Measurements from ENCODE around the gene PPP1R3G. TPM values are rescaled to one million over a fixed set of nuclear protein-coding genes. Genes with fewer than 3 reads are reported as not detected.

The PPP1R3G gene
- 0.15 to 0.48 TPM (median 0.48 TPM) in 3 replicates for total RNA-seq (2021)
- Bru-seq, nascent RNA = percentile 21 among the genes with signal in this experiment
- long read RNA-seq, experiment 1, full-length matches to known transcripts = 1 of 1 reads
- long read RNA-seq, experiment 1, partial matches to known transcripts = 0 of 1 reads
- long read RNA-seq, experiment 1, other reads (novel, unspliced or antisense) = 0 of 1 reads
- long read RNA-seq, experiment 2, full-length matches to known transcripts = 1 of 1 reads
- long read RNA-seq, experiment 2, partial matches to known transcripts = 0 of 1 reads
- long read RNA-seq, experiment 2, other reads (novel, unspliced or antisense) = 0 of 1 reads
- long read RNA-seq, experiment 3 = 0 reads

GRCh38 chr6:5084781-5085647, at the start of gene PPP1R3G:
TSS of gene PPP1R3G (plus strand) at chr6:5085341. CDS start at chr6:5085486, 145 bp downstream.
- POLR2A ChIA-PET = no interaction called here
- ATAC-seq (peak; percentile 23), DNase-seq (ENCODE audit: low spot score) (peak; percentile 44)
- Mint-ChIP-seq H3K27ac (no peak within 1 kb of the TSS), H3K9me3 (peaks cover 1% of the 10 kb centered on the region; the same call in 1 of the 2 replicates), H3K4me3 (peak within 1 kb of the TSS; percentile 79), H3K36me3 (no peaks in the 10 kb centered on the region), H3K4me1 (peaks cover 10% of the 10 kb centered on the region), H3K27me3 (ENCODE audit: low read depth) (peaks cover 73% of the 10 kb centered on the region)
- TF ChIP-seq, protein P1, sequence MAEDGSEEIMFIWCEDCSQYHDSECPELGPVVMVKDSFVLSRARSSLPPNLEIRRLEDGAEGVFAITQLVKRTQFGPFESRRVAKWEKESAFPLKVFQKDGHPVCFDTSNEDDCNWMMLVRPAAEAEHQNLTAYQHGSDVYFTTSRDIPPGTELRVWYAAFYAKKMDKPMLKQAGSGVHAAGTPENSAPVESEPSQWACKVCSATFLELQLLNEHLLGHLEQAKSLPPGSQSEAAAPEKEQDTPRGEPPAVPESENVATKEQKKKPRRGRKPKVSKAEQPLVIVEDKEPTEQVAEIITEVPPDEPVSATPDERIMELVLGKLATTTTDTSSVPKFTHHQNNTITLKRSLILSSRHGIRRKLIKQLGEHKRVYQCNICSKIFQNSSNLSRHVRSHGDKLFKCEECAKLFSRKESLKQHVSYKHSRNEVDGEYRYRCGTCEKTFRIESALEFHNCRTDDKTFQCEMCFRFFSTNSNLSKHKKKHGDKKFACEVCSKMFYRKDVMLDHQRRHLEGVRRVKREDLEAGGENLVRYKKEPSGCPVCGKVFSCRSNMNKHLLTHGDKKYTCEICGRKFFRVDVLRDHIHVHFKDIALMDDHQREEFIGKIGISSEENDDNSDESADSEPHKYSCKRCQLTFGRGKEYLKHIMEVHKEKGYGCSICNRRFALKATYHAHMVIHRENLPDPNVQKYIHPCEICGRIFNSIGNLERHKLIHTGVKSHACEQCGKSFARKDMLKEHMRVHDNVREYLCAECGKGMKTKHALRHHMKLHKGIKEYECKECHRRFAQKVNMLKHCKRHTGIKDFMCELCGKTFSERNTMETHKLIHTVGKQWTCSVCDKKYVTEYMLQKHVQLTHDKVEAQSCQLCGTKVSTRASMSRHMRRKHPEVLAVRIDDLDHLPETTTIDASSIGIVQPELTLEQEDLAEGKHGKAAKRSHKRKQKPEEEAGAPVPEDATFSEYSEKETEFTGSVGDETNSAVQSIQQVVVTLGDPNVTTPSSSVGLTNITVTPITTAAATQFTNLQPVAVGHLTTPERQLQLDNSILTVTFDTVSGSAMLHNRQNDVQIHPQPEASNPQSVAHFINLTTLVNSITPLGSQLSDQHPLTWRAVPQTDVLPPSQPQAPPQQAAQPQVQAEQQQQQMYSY (CRISPR knock-in tag; IDR thresholded peaks at IDR 0.05) = peak; percentile 33; the same call in 1 of the 2 replicates
- TF ChIP-seq ZNF138 (CRISPR knock-in tag; conservative IDR thresholded peaks at IDR 0.05) = 0 out of 2 replicates have a peak, but pooled peaks have one; percentile 57
- TF ChIP-seq CREM (CRISPR knock-in tag; IDR thresholded peaks at IDR 0.05) = no peak
- CTCF ChIA-PET = interaction anchor here (0.7 to 2.6 kb wide), 9 partner anchors 10 to 323 kb away, joined by 3 to 17 read pairs (median 4); no protein-coding TSS in a partner anchor

DNA sequence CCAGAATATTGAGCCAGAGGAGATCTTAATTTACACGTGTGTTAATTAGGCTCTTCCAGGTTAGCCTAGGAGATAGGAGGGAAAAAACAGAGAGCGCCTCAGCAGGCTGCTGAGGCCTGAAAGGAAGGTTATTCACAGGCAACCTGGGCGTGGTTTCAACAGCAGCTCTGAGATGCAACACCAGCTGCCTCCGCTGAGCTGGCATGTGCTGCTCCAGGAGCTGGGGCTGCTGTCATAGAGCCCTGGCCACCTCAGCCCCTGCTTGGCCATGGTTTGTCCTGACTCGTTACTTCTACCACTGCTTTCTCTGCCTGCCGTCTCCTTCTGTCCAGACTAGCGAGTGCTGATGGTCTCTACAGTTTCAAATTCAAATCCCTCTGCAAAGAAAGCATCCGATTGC, 48.9 kb upstream of the PPP1R3G start:
- Mint-ChIP-seq H3K4me1 (peaks cover 41% of the 10 kb centered on the region), H3K9me3 (no peaks in the 10 kb centered on the region), H3K27me3 (ENCODE audit: low read depth) (peaks cover 7% of the 10 kb centered on the region), H3K4me3 (no peak overlapping the region), H3K27ac (no peak overlapping the region), H3K36me3 (no peaks in the 10 kb centered on the region)
- ATAC-seq (peak; percentile 97), DNase-seq (ENCODE audit: low spot score) (peak; percentile 79)
- POLR2A ChIA-PET = interaction anchor here (0.6 kb wide), 1 partner anchor 71 kb away, joined by 3 read pairs; no protein-coding TSS in a partner anchor
- no peak for TF ChIP-seq ZNF232 (CRISPR knock-in tag; IDR thresholded peaks at IDR 0.05)
- TF ChIP-seq, protein P2, sequence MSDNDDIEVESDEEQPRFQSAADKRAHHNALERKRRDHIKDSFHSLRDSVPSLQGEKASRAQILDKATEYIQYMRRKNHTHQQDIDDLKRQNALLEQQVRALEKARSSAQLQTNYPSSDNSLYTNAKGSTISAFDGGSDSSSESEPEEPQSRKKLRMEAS (CRISPR knock-in tag; IDR thresholded peaks at IDR 0.05) = peak; percentile 68
- no peak for TF ChIP-seq ZNF416 (CRISPR knock-in tag; IDR thresholded peaks at IDR 0.05)
- CTCF ChIA-PET = interaction anchor here (0.6 to 1.7 kb wide), 13 partner anchors 8 to 1511 kb away, joined by 3 to 11 read pairs (median 4); no protein-coding TSS in a partner anchor

DNA sequence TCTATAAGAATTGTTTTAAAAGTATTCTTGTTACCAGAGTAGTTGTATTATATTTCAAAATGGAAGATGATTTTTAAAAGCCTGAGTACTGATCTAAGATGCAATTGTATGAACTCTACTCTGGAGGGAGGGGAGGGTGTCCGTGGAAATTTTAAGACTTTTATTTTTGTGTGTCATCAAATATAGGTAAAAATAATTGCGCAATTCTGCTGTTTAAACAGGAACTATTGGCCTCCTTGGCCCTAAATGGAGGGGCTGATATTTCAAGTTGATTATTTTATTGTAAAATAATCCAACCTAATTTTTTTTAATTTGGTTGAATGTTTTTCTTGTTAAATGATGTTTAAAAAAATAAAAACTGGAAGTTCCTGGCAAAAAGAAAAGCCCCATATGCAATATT, 43.2 kb upstream of the PPP1R3G start:
- ChIA-PET POLR2A (no interaction called here), CTCF (interaction anchor here (1.0 to 1.4 kb wide), 2 partner anchors 15 to 133 kb away, joined by 3 to 4 read pairs; no protein-coding TSS in a partner anchor)
- Mint-ChIP-seq H3K4me1 (no peaks in the 10 kb centered on the region), H3K4me3 (no peak overlapping the region), H3K9me3 (peaks cover 3% of the 10 kb centered on the region; the same call in 1 of the 2 replicates), H3K27ac (no peak overlapping the region), H3K36me3 (no peaks in the 10 kb centered on the region), H3K27me3 (ENCODE audit: low read depth) (no peaks in the 10 kb centered on the region)
- ATAC-seq = no peak
- DNase-seq (ENCODE audit: low spot score) = no peak
- TF ChIP-seq, protein P3, sequence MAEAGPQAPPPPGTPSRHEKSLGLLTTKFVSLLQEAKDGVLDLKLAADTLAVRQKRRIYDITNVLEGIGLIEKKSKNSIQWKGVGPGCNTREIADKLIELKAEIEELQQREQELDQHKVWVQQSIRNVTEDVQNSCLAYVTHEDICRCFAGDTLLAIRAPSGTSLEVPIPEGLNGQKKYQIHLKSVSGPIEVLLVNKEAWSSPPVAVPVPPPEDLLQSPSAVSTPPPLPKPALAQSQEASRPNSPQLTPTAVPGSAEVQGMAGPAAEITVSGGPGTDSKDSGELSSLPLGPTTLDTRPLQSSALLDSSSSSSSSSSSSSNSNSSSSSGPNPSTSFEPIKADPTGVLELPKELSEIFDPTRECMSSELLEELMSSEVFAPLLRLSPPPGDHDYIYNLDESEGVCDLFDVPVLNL (CRISPR knock-in tag; IDR thresholded peaks at IDR 0.05; ENCODE audit: borderline replicate concordance, low read depth) = no peak
- TF ChIP-seq FOXP1 (CRISPR knock-in tag; IDR thresholded peaks at IDR 0.05; ENCODE audit: borderline replicate concordance) = no peak
- TF ChIP-seq EMX1 (CRISPR knock-in tag; IDR thresholded peaks at IDR 0.05) = no peak
- TF ChIP-seq ZNF671 (CRISPR knock-in tag; IDR thresholded peaks at IDR 0.05) = no peak
- no peak for TF ChIP-seq MXD4 (CRISPR knock-in tag; IDR thresholded peaks at IDR 0.05; ENCODE audit: borderline replicate concordance)
- TF ChIP-seq CREM (CRISPR knock-in tag; IDR thresholded peaks at IDR 0.05) = no peak
- TF ChIP-seq, protein P4, sequence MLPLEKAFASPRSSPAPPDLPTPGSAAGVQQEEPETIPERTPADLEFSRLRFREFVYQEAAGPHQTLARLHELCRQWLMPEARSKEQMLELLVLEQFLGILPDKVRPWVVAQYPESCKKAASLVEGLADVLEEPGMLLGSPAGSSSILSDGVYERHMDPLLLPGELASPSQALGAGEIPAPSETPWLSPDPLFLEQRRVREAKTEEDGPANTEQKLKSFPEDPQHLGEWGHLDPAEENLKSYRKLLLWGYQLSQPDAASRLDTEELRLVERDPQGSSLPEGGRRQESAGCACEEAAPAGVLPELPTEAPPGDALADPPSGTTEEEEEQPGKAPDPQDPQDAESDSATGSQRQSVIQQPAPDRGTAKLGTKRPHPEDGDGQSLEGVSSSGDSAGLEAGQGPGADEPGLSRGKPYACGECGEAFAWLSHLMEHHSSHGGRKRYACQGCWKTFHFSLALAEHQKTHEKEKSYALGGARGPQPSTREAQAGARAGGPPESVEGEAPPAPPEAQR (CRISPR knock-in tag; IDR thresholded peaks at IDR 0.05) = no peak
- TF ChIP-seq FOXP4 (CRISPR knock-in tag; IDR thresholded peaks at IDR 0.05) = no peak
- TF ChIP-seq PRRX2 (CRISPR knock-in tag; IDR thresholded peaks at IDR 0.05) = no peak
- no peak for TF ChIP-seq CREB1 (CRISPR knock-in tag; IDR thresholded peaks at IDR 0.05)
- no peak for TF ChIP-seq NR1H2 (CRISPR knock-in tag; IDR thresholded peaks at IDR 0.05)
- no peak for TF ChIP-seq ATF3 (CRISPR knock-in tag; conservative IDR thresholded peaks at IDR 0.05)
- TF ChIP-seq ZNF121 (CRISPR knock-in tag; IDR thresholded peaks at IDR 0.05) = no peak
- TF ChIP-seq ELF4 (CRISPR knock-in tag; IDR thresholded peaks at IDR 0.05; ENCODE audit: low read depth) = no peak
- no peak for TF ChIP-seq IRF2 (CRISPR knock-in tag; IDR thresholded peaks at IDR 0.05; ENCODE audit: borderline replicate concordance, low read depth)
- TF ChIP-seq RELA (CRISPR knock-in tag; IDR thresholded peaks at IDR 0.05; ENCODE audit: borderline replicate concordance) = no peak
